Vagina (tissue), 2 donors: ENCODE results near the gene CCNY.

Source experiments
- POLR2A ChIP-seq, 2 donors: fragments of 450-650 bp; IDR thresholded peaks; one replicate each; pipeline ENCODE4 v1.6.1; 2017; ENCODE audit warnings: antibody characterized with exemption in 2 of 2, mild to moderate bottlenecking in 2 of 2, moderate library complexity in 2 of 2
- POLR2AphosphoS5 ChIP-seq, 2 donors: sonication (generic); formaldehyde crosslinking; IDR thresholded peaks; one replicate each; pipeline ENCODE4 v1.9.0; 2017; ENCODE audit warnings: antibody characterized with exemption in 2 of 2, mild to moderate bottlenecking in 2 of 2, low read depth in 1 of 2; ENCODE audit not compliant: insufficient read depth in 1 of 2
- TF ChIP-seq, protein P1 (sequence below), 3 experiments: fragments of 450-650 bp in 2 of 3; fragments of 200-600 bp in 1 of 3; sonication (generic) in 1 of 3; IDR thresholded peaks; one replicate each; pipeline ENCODE4 v1.5.1; 2017 to 2019; ENCODE audit warnings: antibody characterized with exemption in 3 of 3, mild to moderate bottlenecking in 2 of 3, moderate library complexity in 2 of 3

- TF ChIP-seq, protein P1, sequence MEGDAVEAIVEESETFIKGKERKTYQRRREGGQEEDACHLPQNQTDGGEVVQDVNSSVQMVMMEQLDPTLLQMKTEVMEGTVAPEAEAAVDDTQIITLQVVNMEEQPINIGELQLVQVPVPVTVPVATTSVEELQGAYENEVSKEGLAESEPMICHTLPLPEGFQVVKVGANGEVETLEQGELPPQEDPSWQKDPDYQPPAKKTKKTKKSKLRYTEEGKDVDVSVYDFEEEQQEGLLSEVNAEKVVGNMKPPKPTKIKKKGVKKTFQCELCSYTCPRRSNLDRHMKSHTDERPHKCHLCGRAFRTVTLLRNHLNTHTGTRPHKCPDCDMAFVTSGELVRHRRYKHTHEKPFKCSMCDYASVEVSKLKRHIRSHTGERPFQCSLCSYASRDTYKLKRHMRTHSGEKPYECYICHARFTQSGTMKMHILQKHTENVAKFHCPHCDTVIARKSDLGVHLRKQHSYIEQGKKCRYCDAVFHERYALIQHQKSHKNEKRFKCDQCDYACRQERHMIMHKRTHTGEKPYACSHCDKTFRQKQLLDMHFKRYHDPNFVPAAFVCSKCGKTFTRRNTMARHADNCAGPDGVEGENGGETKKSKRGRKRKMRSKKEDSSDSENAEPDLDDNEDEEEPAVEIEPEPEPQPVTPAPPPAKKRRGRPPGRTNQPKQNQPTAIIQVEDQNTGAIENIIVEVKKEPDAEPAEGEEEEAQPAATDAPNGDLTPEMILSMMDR (IDR thresholded peaks at IDR 0.05): no peak
- no peak for TF ChIP-seq POLR2A (IDR thresholded peaks at IDR 0.05)
- no peak for TF ChIP-seq POLR2AphosphoS5 (IDR thresholded peaks at IDR 0.05; ENCODE audit: insufficient read depth in 1 of 2, low read depth in 1 of 2)
Measured at GRCh38 chr10:35415505-35415904, 79.2 kb downstream of the CCNY start.
